Neural cell (in vitro differentiated cells): ENCODE measurements around the gene LDB1. TPM values are rescaled to one million over a fixed set of nuclear protein-coding genes. Genes with fewer than 3 reads are reported as not detected.

Experiments used
- H2AFZ ChIP-seq: fragments of 200-600, 300-800 bp; sonication (generic), shearing (Covaris generic); 2 replicates; pipeline ENCODE4 v1.6.0; 2014; ENCODE audit warnings: low read depth, mild to moderate bottlenecking, antibody characterized with exemption, low read length, moderate library complexity
- H3F3A ChIP-seq: fragments of 200-600 bp; shearing (Covaris generic); 2 replicates; pipeline ENCODE4 v1.6.1; 2016; ENCODE audit warnings: mild to moderate bottlenecking, moderate library complexity, mixed read lengths, antibody characterized with exemption, low read length; ENCODE audit not compliant: insufficient read depth, poor library complexity, severe bottlenecking
- H3K27ac ChIP-seq: fragments of 200-600, 300-800 bp; sonication (generic), shearing (Covaris generic); 2 replicates; pipeline ENCODE4 v1.5.1; 2014; ENCODE audit warnings: mild to moderate bottlenecking, low read length, moderate library complexity
- H3K27me3 ChIP-seq: fragments of 300-800, 200-600 bp; sonication (generic), shearing (Covaris generic); 2 replicates; pipeline ENCODE4 v1.6.0; 2014; ENCODE audit warnings: mild to moderate bottlenecking, low read depth, low read length, moderate library complexity; ENCODE audit not compliant: insufficient read depth
- H3K36me3 ChIP-seq: fragments of 300-800, 200-600 bp; sonication (generic), shearing (Covaris generic); 2 replicates; pipeline ENCODE4 v1.5.1; 2014; ENCODE audit warnings: mild to moderate bottlenecking, antibody characterized with exemption, low read length, moderate library complexity; ENCODE audit not compliant: insufficient read depth
- H3K4me2 ChIP-seq: fragments of 300-800, 200-600 bp; sonication (generic), shearing (Covaris generic); 2 replicates; pipeline ENCODE4 v1.6.0; 2014; ENCODE audit warnings: mild to moderate bottlenecking, low read length
- H3K4me3 ChIP-seq: fragments of 300-800, 200-600 bp; sonication (generic), shearing (Covaris generic); 2 replicates; pipeline ENCODE4 v1.5.1; 2014; ENCODE audit warnings: mild to moderate bottlenecking, low read length, moderate library complexity
- H3K79me2 ChIP-seq: fragments of 200-600 bp; shearing (Covaris generic); replicated peaks from 2 replicates; pipeline ENCODE4 v1.6.0; 2014; ENCODE audit warnings: mild to moderate bottlenecking, low read length, moderate library complexity; ENCODE audit not compliant: insufficient read depth
- H3K9ac ChIP-seq: fragments of 300-800, 200-600 bp; sonication (generic), shearing (Covaris generic); 2 replicates; pipeline ENCODE4 v1.6.1; 2016; ENCODE audit warnings: mild to moderate bottlenecking, low read length, mixed read lengths
- H3K9me2 ChIP-seq: fragments of 200-600 bp; shearing (Covaris generic); 2 replicates; pipeline ENCODE4 v1.6.1; 2016; ENCODE audit warnings: mild to moderate bottlenecking, low read length, mixed read lengths; ENCODE audit not compliant: insufficient read depth
- H3K9me3 ChIP-seq: fragments of 200-600, 300-800 bp; sonication (generic), shearing (Covaris generic); 2 replicates; pipeline ENCODE4 v1.6.1; 2016; ENCODE audit warnings: mild to moderate bottlenecking, mixed run types, low read length, moderate library complexity, mixed read lengths
- H4K20me1 ChIP-seq: fragments of 200-600 bp; shearing (Covaris generic); 2 replicates; pipeline ENCODE4 v1.6.1; 2016; ENCODE audit warnings: mild to moderate bottlenecking, mixed run types; ENCODE audit not compliant: insufficient read depth
- EZH2 ChIP-seq: fragments of 200-600, 300-800 bp; shearing (Covaris generic), sonication (generic); IDR thresholded peaks from 2 replicates; pipeline ENCODE4 v1.6.1; 2014; ENCODE audit warnings: antibody characterized with exemption, low read length, borderline replicate concordance, mild to moderate bottlenecking; ENCODE audit not compliant: insufficient read depth, poor library complexity, severe bottlenecking
- MXI1 ChIP-seq: fragments of 450-650 bp; conservative IDR thresholded peaks from 2 replicates; pipeline ENCODE4 v1.6.1; 2014; ENCODE audit warnings: antibody characterized with exemption, mild to moderate bottlenecking; ENCODE audit not compliant: poor library complexity, severe bottlenecking
- POLR2AphosphoS5 ChIP-seq: IDR thresholded peaks from 2 replicates; pipeline ENCODE4 v1.6.1; 2012
- RAD21 ChIP-seq: fragments of 450-650 bp; conservative IDR thresholded peaks from 2 replicates; pipeline ENCODE4 v1.6.1; 2014; ENCODE audit warnings: antibody characterized with exemption, mild to moderate bottlenecking, moderate library complexity
- SMC3 ChIP-seq: fragments of 450-650 bp; conservative IDR thresholded peaks from 2 replicates; pipeline ENCODE4 v1.6.1; 2014; ENCODE audit warnings: antibody characterized with exemption, mild to moderate bottlenecking, moderate library complexity; ENCODE audit not compliant: poor library complexity
- TAF1 ChIP-seq: IDR thresholded peaks from 2 replicates; pipeline ENCODE4 v1.6.1; 2012; ENCODE audit warnings: low read depth
- polyA plus RNA-seq: library from polyadenylated mRNA; depleted of rRNA; stranded (reverse); fragments of >200 nt; gene quantifications from 2 replicates; pipeline ENCODE4 v1.2.3, GENCODE V29; 2014
- TF ChIP-seq, protein P1 (sequence below): IDR thresholded peaks from 2 replicates; pipeline ENCODE4 v1.6.1; 2012; ENCODE audit warnings: borderline replicate concordance
- TF ChIP-seq, protein P2 (sequence below): fragments of 450-650 bp; IDR thresholded peaks from 2 replicates; pipeline ENCODE4 v1.5.1; 2014; ENCODE audit warnings: antibody characterized with exemption, mild to moderate bottlenecking, moderate library complexity; ENCODE audit not compliant: poor library complexity, severe bottlenecking

The LDB1 gene
- polyA plus RNA-seq, 1 donor from 2014 or later, result 107 TPM

DNA sequence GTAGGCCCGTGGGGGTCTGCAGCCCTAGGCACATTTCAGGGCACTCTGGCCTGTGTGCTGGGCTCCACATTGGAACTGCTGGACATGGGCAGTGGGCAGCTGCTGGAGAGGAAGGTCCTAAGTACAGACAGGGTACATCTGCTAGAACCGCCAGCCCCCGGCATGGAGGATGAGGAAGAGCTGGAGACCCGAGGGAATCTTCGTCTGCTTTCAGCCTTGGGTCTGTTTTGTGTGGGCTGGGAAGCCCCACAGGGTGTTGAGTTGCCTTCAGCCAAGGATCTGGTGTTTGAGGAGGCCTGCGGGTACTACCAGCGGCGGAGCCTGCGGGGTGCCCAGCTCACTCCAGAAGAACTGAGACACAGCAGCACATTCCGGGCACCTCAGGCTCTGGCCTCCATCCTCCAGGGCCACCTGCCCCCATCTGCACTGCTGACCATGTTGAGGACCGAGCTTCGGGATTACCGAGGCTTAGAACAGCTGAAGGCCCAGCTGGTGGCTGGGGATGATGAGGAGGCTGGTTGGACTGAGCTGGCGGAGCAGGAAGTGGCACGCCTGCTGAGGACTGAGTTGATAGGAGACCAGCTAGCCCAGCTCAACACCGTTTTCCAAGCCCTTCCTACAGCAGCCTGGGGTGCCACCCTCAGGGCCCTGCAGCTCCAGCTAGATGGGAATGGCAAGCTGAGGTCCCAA is 53.6 kb downstream of the LDB1 start:
- H3K27ac ChIP-seq, result no peak overlapping the region

DNA sequence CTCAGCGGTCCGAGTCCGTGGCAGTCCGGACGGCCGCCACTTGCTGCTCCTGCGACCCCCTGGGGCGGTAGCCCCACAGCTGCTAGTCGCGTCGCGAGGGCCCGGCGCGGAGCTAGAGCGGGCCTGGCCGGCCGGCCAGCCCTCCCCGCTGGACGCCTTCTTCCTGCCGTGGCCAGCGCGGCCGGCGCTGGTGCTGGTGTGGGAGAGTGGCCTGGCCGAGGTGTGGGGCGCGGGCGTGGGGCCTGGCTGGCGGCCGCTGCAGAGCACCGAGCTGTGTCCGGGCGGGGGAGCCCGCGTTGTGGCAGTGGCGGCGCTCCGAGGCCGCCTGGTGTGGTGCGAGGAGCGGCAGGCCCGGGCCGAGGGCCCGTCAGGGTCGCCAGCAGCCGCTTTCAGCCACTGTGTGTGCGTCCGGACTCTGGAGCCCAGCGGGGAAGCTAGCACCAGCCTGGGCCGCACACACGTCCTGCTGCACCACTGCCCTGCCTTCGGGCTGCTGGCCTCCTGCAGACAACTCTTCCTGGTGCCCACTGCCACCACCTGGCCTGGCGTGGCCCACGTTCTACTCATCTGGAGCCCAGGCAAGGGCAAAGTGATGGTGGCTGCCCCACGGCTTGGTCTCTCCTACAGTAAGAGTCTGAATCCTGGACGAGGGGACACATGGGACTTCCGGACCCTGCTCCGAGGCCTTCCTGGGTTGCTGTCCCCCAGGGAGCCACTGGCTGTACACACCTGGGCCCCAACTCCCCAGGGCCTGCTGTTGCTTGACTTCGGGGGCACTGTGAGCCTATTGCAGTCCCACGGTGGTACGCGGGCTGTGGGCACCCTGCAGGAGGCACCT is 54.4 kb downstream of the LDB1 start:
- Histone ChIP-seq H3K27me3 (no peaks in the 10 kb centered on the region), H3K4me3 (peak overlapping the region; percentile 90), H3K27ac (no peak overlapping the region), H3K36me3 (no peaks in the 10 kb centered on the region), H3K79me2 (no peaks in the 10 kb centered on the region), H2AFZ (peak overlapping the region; percentile 51), H3F3A (no peaks in the 10 kb centered on the region), H3K9ac (peak overlapping the region; percentile 85), H3K4me2 (peak overlapping the region; percentile 51), H3K9me3 (no peaks in the 10 kb centered on the region), H4K20me1 (no peaks in the 10 kb centered on the region), H3K9me2 (no peaks in the 10 kb centered on the region)
- TF ChIP-seq EZH2 (no peak), TAF1 (no peak), SMC3 (no peak), POLR2AphosphoS5 (no peak), RAD21 (no peak), MXI1 (no peak)
- TF ChIP-seq, protein P1, sequence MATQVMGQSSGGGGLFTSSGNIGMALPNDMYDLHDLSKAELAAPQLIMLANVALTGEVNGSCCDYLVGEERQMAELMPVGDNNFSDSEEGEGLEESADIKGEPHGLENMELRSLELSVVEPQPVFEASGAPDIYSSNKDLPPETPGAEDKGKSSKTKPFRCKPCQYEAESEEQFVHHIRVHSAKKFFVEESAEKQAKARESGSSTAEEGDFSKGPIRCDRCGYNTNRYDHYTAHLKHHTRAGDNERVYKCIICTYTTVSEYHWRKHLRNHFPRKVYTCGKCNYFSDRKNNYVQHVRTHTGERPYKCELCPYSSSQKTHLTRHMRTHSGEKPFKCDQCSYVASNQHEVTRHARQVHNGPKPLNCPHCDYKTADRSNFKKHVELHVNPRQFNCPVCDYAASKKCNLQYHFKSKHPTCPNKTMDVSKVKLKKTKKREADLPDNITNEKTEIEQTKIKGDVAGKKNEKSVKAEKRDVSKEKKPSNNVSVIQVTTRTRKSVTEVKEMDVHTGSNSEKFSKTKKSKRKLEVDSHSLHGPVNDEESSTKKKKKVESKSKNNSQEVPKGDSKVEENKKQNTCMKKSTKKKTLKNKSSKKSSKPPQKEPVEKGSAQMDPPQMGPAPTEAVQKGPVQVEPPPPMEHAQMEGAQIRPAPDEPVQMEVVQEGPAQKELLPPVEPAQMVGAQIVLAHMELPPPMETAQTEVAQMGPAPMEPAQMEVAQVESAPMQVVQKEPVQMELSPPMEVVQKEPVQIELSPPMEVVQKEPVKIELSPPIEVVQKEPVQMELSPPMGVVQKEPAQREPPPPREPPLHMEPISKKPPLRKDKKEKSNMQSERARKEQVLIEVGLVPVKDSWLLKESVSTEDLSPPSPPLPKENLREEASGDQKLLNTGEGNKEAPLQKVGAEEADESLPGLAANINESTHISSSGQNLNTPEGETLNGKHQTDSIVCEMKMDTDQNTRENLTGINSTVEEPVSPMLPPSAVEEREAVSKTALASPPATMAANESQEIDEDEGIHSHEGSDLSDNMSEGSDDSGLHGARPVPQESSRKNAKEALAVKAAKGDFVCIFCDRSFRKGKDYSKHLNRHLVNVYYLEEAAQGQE, result no peak

More for the DNA sequence above, 53.6 kb downstream of the LDB1 start:
- no peaks in the 10 kb centered on the region for H3K27me3 ChIP-seq
- H3K4me2 ChIP-seq, result peak overlapping the region; percentile 51
- no peaks in the 10 kb centered on the region for H3K79me2 ChIP-seq
- no peaks in the 10 kb centered on the region for H3F3A ChIP-seq
- TF ChIP-seq EZH2, result no peak
- TF ChIP-seq, protein P2, sequence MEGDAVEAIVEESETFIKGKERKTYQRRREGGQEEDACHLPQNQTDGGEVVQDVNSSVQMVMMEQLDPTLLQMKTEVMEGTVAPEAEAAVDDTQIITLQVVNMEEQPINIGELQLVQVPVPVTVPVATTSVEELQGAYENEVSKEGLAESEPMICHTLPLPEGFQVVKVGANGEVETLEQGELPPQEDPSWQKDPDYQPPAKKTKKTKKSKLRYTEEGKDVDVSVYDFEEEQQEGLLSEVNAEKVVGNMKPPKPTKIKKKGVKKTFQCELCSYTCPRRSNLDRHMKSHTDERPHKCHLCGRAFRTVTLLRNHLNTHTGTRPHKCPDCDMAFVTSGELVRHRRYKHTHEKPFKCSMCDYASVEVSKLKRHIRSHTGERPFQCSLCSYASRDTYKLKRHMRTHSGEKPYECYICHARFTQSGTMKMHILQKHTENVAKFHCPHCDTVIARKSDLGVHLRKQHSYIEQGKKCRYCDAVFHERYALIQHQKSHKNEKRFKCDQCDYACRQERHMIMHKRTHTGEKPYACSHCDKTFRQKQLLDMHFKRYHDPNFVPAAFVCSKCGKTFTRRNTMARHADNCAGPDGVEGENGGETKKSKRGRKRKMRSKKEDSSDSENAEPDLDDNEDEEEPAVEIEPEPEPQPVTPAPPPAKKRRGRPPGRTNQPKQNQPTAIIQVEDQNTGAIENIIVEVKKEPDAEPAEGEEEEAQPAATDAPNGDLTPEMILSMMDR, result no peak
- TF ChIP-seq, protein P1, result no peak
- H4K20me1 ChIP-seq, result no peaks in the 10 kb centered on the region
- peak overlapping the region; percentile 85 for H3K9ac ChIP-seq
- H3K9me3 ChIP-seq, result no peaks in the 10 kb centered on the region
- H3K9me2 ChIP-seq, result no peaks in the 10 kb centered on the region
- H2AFZ ChIP-seq, result no peak overlapping the region
- no peaks in the 10 kb centered on the region for H3K36me3 ChIP-seq
- peak overlapping the region; percentile 90 for H3K4me3 ChIP-seq
